ENCODE measurements around the gene TMC2.

TMC2 gene

DNA sequence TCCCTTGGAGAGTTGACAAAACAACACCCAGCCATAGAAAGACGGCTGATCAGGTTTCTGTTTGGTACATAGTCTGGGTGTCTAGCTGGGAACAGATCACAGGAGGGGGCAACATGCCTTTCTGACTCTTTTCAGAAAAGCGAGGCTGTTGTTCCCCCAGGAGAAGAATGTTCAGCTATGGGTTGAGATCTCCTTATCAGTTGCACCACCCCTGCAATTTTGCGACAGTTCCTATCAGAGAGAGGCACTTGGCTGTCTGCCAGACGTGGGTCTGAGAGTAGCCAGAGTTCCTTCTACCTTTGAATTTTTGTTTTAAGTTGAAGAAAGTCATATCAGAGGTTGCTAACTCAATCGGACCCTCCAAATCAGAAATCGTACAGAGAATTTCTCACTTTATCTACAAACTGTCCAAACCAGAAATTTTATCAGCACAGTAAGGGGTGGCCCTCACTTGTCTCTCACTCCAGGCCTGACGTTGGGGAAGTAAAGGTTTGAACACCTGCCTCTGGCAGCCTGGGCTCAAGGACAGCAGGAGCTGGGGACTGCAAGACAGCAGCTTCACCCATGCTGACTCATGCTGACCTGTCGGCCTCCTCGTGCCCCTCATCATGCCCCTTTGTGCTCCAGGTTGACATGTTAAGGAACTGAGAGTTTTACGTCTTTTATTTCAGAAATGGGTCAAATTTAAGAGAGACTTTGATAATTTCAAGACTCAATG lies 42.3 kb downstream of the TMC2 start:
- DNase-seq (ENCODE audit: low spot score), result no peak

DNA sequence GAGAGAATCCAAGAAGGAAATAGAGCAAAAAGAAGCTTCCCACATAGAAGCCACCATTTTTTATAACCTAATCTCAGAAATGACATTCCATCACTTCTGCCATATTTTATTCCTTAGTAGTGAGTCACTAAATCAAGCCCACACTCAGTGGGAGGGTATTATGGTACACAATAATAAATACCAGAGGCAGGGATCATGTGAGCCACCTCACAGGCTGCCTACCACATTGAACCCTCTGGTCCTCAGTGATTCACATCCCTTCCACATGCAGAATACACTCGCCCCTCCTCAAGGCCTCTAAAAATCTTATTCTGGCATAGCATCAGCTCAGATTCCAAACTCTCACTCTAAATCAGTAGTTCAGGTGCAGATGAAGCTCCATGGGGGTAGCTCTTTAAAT lies 49.4 kb downstream of the TMC2 start:
- no peak for DNase-seq (ENCODE audit: low spot score)

DNA sequence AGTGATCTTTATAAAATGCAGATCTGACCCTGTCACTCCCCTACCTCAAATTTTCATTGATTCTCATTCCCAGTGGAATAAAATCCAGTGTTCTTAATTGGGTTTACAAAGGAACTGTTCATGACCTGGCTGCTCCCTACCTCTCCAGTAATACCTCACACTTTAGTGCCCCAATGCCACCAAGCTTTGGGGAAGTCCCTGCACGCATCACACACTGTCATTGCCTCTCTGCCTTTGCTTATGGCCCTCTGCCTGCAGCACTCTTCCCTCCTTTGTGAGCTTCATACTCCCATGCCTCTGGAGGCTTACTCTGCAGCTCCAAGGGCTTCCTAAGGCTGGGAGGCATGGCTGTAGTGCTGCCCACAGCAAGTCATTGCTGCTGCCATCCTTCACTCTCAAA lies 57.4 kb downstream of the TMC2 start:
- no peak for DNase-seq (ENCODE audit: low spot score)

DNA sequence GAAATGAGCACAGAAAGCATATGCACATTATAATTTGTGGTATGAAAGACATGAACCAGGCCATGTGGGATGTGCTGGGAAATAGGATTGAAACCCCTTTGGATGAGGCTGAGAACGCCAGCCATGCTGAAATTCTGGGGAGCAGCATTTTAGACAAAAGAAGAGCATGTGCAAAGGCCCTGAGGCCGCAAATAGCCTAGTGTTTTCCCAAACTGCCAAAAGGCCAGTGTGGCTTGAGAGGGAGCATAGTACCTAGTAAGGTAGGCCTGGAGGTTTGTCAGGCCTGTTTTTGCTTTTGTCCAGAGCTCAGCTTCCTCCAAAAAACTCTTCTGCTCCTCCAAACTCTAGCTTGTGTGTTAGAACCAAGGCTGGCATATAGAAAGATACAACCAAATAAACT lies 58.7 kb downstream of the TMC2 start:
- DNase-seq (ENCODE audit: low spot score), result no peak

DNA sequence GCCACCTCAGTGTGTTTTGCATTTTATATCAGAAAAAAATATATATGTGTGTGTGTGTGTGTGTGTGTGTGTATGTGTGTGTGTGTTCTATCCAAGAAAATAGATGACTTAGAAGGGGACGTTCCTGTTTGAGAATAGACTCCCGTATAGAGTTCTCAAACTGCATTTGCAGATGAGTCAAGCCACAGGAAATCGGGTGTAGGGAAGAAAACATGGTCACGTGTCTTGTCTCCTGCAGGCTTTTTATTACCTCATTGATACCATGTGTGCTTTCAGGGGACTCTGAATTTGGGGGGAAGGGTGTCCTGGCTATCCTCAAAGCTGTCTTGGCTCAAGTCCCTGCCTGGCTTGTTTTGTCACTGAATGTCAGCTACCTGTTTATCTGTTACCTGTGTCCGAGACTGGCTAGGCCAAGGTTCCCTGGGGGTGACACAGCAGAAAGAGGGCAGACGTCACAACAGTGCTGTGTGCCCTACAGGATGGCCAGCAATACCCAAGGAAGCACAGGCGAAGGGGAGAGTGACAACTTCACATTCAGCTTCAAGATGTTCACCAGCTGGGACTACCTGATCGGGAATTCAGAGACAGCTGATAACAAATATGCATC lies 60.4 kb downstream of the TMC2 start:
- DNase-seq (ENCODE audit: low spot score), result no peak

DNA sequence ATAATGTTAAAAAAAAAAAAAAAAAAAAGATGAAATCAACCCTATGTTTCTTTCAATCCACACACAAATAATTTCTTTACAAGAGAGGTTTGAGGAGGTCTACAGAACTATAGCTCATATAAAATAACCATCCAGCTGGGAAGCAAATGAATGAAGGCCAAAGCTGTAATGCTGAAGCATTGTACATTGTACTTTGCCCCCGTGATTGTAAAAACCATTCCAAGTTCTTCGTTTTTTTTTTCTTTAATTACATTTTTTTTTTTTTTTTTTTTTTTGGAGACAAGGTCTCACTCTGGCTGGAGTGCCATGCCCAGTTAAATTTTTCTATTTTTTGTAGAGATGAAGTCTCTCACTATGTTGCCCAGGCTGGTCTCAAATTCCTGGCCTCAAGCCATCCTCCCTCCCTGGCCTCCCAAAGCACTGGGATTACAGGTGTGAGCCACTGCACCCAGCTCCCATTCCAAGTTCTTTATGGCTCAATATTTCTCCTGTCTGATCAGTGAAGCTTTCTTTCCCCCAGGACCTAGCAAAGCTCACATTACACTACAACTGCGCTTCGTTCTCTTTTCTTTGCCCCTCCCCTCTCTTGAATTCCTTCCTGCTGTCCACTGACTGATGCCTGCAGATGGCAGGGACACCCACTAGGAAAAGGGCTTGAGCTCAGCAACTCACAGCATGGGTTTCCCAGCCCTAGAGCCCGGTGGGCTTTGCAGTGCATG lies 63.1 kb downstream of the TMC2 start:
- no peak for DNase-seq (ENCODE audit: low spot score)

DNA sequence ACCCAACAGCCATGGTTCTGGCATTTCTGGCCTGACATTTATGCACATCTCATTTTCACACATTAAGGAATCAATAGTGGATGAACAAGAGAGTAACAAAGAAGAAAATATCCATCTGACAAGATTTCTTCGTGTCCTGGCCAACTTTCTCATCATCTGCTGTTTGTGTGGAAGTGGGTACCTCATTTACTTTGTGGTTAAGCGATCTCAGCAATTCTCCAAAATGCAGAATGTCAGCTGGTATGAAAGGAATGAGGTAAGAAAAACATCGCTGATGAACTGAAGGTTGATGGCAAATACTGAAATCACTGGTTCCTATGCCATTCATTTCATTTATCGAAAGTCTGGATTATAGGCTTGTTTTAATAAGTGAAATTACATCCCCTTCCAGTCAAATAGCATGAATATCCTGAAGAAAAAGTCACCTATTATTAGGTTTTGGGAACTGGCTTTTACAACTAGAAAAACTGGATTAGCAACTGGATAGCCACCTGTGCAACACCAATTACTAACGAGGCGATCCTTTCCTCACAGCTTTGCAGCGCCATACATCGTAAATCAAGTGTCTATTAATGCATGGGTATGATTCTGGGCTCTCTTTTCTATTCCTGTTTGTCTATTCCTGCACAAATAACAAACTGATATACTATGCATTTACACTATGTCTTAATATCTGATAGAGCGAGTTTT lies 65.8 kb downstream of the TMC2 start:
- DNase-seq (ENCODE audit: low spot score), result no peak

DNA sequence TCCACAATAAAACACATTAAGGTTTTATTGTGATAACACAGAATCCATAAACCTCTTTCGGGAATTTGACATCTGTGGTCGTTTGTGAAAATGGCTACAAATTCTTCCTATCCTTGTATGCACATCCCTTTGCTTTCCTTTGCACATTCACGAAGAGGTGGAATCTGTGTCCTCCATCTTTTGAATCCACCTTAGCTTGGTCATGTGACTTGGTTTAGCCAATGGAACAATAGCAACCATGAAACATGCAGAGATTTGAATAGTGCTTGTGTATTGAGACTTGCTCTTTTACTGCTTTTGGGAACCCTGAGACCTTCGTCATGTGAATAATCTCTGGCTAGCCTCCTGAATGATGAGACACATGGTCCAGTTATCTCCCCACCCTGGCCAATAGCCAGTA lies 66.4 kb downstream of the TMC2 start:
- DNase-seq (ENCODE audit: low spot score), result no peak

DNA sequence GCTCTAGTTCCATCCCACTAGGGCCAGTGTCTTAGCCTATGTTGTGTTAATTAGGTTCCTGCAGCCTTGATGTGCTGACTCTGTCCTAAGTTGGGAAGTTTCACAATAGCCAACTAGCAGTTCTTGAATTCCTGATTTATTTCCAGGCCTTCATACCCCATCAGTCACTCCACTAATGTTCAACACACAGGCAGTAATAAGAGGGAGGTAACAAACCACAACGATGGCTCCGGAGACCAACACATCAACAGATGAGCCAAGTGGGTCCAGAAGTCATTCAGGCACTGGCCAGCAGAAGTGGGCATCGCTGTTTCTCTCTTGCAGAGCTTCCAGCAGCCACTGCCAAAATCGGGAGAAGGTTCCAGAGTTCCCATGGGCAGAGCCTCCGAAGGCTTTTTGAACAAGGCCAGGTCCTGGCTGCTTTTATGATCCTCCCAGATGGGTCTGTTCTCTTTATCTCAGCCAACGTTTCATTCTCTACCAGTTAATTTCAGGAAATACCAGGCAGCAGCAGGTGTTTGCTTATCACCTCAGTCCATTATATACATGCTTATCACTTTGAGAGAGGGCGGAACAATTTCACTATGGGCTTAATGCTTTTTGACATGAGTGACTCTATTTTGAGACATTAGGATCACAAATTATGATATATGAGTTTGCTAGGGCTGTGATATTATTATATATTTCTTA lies 67.6 kb downstream of the TMC2 start:
- DNase-seq (ENCODE audit: low spot score), result no peak

DNA sequence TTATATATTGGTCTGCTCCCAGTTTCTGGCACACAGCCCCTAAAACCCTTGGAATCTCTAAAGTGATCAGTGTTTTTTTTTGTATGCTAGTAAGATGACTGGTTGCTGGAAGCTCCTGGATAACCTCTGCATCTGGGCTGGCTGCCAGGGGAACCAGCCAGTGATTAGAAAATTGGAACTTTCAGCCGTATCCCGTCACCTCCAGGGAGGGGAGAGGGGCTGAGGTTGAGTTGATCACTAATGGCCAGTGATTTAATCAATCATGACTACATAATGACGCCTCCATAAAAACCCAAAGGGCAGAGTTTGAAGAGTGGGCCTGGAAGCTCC lies 68.1 kb downstream of the TMC2 start:
- no peak for DNase-seq (ENCODE audit: low spot score)

DNA sequence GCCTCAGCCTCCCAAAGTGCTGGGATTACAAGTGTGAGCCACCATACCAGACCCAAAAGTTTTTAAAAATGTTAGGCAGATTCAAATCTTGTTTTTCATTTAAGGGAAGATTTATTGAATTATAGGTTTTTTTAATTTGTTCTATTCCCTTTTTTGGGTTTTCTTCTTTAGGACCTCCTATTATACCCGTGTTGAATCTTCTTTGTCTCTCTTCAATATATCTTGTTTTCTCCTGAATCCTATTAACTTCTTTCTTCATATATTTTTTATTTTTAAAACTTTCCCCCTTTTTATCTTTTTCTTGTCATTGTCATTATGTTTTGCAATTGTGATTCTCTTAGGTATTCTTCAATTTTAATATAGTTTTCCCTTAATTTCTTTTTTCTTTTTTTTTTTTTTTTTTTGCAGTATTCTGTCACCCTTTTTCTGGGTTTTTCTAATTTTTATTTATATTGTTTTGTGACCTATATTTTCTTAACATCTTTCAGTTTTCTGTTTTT lies 70.2 kb downstream of the TMC2 start:
- DNase-seq (ENCODE audit: low spot score), result no peak

DNA sequence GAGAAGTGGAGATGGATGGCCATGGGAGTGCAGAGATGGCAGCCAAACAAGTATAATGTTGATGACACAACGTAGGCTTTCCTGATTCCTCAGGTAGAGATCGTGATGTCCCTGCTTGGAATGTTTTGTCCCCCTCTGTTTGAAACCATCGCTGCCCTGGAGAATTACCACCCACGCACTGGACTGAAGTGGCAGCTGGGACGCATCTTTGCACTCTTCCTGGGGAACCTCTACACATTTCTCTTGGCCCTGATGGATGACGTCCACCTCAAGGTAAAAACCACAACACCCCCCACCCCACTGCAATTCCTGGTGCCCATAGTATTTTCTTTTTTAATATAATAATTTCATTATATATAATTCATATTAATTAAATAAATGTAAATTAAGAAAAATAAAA lies 74.0 kb downstream of the TMC2 start:
- DNase-seq (ENCODE audit: low spot score), result no peak

DNA sequence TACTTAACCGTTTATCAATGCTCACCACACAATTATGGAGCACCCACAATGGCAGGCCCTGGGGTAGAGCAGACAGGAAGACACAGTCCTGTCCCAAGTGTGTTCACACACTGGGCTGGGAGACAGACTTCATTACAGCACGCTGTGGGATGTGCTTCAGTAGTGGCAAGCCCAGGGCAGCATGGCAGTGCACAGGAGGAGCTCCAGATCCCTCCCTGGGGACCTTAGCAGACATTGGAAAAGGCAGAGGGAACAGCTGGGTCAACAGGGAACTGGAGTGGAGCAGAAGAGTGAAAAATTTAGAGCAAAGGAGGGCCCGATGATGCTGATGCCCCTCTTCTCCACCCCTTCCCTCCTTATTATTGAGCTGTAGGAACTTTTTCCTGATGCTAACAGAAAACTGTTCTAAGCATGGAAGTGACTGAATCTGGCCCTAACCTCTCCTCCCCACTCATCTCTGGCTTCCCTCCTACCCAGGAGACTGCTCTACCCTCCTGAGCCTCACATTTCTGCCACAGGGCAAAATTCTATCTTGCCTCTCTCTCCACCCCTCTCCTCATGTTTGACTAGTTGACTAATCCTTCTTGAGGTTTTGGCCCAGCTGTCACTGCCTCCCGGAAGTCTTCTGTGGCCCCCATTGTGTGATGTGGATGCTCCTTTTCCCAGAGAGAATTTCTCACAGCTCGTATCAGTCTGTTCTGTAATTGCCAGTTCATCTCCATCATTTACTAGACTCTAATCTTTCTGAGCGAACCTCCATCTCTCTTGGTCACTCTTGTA lies 74.8 kb downstream of the TMC2 start:
- DNase-seq (ENCODE audit: low spot score), result no peak

DNA sequence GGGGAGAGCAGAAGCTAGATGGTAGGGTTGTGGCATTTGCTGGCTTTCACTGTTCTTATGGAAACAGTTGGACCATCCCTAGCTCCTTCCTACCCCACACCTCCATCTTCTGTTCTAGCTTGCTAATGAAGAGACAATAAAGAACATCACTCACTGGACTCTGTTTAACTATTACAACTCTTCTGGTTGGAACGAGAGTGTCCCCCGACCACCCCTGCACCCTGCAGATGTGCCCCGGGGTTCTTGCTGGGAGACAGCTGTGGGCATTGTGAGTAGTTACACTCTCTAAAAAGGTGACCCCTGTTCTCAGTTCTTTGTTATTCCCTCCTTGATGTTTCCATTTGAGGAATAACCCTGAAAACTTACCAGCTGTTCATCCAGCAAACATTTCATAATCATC lies 75.7 kb downstream of the TMC2 start:
- DNase-seq (ENCODE audit: low spot score), result no peak

DNA sequence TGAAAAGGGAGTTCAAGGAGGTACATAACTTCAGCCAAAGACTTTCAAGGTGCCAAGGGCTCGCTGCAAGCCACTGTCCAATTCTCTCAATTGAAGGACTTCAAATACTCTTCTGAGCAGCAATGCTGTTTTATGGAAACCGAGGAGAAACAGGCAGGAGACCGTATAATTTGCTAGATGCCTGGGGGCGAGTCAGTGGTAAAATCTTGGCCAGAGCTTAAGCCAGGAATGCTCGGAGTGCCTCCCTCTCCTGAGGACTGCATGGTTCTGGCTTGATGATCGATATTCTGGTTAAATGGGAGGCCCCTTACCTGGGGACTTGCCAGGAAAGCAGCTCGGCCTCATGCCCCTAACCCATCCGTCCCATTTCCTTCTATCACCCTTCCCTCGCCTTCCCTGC lies 80.3 kb downstream of the TMC2 start:
- DNase-seq (ENCODE audit: low spot score), result no peak

DNA sequence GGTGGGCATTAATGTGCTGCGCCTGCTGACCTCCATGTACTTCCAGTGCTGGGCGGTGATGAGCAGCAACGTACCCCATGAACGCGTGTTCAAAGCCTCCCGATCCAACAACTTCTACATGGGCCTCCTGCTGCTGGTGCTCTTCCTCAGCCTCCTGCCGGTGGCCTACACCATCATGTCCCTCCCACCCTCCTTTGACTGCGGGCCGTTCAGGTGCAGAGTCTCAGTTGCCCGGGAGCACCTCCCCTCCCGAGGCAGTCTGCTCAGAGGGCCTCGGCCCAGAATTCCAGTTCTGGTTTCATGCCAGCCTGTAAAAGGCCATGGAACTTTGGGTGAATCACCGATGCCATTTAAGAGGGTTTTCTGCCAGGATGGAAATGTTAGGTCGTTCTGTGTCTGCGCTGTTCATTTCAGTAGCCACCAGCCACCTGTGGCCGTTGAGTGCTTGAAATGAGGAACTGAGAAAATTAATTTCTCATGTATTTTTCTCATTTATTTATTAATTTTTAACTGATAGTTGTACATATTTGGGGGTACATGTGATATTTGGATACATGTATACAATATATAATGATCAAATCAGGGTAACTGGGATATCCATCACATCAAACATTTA lies 80.8 kb downstream of the TMC2 start:
- no peak for DNase-seq (ENCODE audit: low spot score)

DNA sequence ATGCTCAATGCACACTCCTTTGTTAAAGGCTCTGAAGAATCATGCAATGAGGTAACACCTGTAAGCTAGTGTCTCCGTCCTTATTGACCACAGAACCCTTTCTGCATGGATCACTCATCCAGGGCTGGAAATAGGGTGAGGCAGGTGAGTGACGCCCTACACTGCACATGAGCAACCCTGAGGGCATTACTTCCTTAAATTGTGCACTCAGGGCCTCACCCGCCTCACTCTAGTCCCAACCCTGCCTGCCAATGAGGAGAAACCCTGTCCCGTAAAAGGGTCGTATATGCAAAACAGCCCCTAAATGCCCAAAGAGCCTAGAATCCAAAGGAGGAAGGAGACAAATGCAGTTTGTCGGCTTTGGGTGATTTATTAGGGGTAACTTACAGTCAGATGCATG lies 82.4 kb downstream of the TMC2 start:
- no peak for DNase-seq (ENCODE audit: low spot score)

DNA sequence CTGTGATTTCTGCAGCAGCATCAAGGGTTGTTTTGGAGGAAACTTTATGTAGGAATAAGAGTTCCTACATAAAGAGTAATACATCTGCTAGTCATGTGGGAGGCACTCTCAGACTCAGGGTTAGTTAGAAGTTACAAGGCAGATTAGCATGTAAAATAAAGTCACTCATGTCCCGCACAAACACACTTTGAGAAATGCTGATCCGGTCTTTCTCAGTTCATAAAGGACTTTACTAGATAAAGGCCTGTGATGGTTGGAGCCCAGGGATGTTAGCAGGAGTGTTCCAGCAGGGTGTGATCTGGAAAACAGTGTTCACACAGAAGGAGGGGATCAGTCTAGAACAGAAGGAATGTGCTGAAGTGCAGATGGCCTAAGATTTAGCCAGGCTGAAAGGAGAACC lies 83.0 kb downstream of the TMC2 start:
- DNase-seq (ENCODE audit: low spot score), result no peak

DNA sequence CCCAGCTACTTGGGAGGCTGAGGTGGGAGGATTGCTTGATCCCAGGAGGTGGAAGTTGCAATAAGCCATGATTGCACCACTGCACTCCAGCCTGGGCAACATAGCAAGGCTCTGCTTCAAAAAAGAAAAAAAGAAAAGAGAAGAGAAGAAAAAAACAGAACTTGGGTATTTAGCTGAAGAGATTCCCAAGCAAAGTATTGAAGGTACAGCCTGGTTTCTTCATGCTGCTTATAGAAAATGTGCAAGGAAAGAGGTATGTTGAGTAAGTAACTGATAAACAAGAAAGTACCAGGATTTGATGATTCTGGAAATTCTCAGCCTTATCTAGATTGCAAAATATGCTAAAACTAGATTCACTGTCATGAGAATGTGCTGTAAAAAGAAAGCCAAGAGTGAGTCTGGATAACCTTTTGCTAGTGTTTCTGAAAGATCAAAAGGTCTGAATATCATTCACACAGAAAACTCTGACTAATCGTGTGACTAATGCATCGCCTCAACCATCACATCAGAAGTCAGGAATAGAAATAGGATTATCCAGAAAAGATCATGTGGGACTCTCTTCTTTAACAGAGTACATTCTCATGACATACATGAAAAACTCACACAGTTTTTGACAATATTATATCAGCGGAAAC lies 83.7 kb downstream of the TMC2 start:
- DNase-seq (ENCODE audit: low spot score), result no peak

DNA sequence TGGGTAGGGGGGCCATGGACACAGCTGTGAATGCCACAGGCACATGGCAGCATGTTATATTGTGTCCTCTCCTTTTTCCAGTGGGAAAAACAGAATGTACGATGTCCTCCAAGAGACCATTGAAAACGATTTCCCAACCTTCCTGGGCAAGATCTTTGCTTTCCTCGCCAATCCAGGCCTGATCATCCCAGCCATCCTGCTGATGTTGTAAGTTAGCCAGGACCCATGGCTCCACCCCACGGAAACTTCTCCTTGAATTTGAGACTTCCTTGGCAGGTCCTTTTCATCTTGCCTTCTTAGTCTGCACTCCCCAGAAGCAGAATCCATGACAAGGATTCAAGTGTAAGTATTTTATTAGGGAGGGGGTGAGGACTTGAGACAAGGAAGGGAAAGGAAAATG lies 87.8 kb downstream of the TMC2 start:
- no peak for DNase-seq (ENCODE audit: low spot score)

DNA sequence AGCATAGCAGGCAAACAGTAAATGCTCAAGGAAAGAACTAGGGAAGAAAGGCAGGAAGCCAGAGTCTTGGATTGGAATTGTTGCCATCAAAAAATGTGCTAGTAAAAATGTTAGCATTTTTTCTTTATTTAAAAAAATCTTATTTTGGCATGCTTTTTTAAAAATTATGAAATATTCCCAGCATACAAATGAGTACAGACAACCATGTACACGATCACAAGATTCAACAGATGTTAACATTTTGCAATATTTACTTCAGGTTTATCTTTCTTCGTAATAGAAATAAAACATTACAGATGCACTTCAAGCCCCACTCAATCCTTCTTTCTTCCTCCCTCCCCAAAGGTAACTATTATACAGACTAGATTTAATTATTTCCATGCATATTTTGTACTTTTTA lies 88.7 kb downstream of the TMC2 start:
- DNase-seq (ENCODE audit: low spot score), result no peak

All from D341Med (cell line).